ENCODE measurements around the gene PLCL2.

DNA sequence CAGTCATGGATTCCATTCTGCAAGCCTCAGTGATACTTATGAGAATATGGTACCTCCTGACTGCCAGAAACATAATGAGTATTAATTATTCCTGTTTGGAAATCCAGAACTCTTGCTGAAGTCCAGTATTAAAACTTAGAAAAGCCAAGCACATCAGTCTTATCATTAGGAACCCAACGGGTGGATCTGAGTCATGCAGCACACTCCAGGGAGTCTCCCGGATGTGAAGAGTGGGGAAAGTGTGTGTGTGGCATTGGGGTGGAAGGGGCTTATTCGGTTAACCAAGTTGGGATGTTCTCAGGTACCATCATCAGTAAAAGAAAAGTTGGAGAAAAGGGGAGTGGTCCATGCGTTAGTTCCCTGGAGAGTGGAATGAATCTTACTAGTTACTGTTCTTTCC lies 181.1 kb downstream of the PLCL2 start:
- TF ChIP-seq EP300 (IDR thresholded peaks at IDR 0.05) = no peak
- TF ChIP-seq POLR2A (IDR thresholded peaks at IDR 0.05; ENCODE audit: low read depth) = no peak

Measured in esophagus muscularis mucosa (tissue), 2 donors.